HG03108 (cell line): Measurements from ENCODE around the gene UCK1.
"Not testable (repeated sequence)": the region's sequence is repeated elsewhere in the genome, so short reads cannot be mapped to it uniquely, and the experiment has no call there.

Experiments
- ATAC-seq: cut with Tn5 transposase; IDR thresholded peaks from one replicate; pipeline ENCODE4 v1.9.1; 2021; ENCODE audit warnings: moderate library complexity; ENCODE audit not compliant: unreplicated experiment

Gene UCK1

DNA sequence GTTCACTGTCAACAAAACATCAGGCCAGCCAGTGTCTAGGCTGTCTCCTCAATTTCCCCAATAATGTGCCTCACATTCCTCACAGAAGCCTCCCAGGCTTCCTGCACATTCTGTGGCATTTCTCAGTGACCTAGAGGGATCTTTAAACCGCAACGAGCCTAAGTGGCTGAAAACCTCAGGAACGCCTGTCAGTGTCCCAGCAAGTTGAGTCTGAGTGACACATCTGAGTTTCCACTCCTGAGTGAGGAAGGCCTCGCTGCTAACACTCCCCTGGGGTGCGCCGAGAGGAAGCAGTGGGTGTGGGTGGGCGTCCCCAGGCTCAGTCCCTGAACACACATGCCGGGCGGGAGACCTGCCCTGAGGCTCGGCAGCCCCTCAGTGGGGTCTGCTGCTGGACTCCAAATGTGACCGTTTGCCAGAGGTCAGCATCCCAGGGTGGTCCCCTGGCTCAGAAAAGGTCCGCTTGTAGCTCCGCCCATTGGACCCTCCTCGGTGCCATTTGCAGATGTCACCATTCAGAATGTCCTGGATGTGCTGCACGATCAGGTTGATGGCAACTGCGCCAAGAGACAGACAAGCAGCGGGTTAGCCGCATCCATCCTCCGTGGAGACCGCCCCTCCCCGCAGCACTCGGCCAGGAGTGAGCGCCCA is 6.3 kb downstream of the UCK1 start:
- ATAC-seq, result no peak

DNA sequence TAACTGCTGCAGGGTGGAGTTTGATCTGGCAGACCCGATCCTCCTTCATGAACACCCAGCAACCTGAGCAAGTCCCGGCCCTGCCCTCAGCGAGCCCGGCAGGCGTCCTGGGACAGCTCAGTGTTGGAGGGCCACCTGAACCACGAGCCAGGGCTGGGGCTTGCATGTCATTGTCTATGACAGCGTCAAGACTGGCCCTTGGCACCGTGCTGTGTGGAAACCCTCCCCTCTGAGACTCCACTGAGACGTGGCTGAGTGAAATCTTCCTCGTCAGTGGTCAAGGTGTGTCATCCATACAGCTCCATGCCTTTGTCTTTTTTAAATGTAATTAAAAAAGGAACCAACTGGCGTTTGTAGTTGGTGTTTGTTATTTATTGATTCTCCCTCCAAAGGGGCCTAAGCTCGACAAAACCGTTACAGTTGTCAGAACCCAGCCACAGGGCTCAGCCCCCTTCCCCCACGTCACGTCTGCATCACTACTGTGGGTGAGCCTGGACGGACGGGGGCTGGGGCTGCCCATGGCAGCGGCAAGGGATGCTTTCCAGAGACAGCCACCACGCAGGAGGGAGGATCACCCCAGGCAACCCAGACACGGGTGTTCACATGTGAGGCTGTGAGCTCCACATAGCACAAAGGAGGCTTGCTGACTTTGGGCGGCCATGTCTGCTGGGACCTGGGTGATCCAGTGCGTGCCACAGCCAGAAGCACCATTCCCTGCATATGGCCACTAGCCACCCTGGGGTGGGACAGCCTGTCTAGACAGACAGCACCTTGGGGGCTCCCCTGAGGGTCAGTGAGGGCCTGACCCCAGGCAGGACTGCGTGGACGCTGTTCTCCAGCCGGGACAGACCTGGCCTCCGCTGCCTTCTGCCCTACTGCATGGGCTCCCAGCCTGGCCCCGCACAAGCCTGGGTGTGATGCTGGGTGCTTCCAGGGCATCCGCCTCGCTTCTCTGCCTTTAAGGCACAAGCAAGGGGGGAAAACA is 7.3 kb downstream of the UCK1 start:
- ATAC-seq, result no peak

DNA sequence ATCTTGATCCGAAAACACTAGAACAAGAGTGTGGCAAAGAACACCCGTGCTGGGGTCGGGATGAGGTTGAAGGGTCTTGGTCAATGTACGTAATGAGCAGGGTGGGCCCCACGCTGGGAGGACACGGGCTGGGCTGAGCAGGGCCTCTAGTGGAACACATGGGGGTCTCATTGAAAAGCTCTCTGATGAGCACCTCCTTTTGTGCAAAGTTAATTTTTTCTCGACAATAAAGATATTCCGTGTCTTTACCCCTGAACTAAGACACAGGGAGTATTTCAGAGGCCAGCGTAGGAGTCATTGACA is 8.0 kb downstream of the UCK1 start:
- no peak for ATAC-seq

DNA sequence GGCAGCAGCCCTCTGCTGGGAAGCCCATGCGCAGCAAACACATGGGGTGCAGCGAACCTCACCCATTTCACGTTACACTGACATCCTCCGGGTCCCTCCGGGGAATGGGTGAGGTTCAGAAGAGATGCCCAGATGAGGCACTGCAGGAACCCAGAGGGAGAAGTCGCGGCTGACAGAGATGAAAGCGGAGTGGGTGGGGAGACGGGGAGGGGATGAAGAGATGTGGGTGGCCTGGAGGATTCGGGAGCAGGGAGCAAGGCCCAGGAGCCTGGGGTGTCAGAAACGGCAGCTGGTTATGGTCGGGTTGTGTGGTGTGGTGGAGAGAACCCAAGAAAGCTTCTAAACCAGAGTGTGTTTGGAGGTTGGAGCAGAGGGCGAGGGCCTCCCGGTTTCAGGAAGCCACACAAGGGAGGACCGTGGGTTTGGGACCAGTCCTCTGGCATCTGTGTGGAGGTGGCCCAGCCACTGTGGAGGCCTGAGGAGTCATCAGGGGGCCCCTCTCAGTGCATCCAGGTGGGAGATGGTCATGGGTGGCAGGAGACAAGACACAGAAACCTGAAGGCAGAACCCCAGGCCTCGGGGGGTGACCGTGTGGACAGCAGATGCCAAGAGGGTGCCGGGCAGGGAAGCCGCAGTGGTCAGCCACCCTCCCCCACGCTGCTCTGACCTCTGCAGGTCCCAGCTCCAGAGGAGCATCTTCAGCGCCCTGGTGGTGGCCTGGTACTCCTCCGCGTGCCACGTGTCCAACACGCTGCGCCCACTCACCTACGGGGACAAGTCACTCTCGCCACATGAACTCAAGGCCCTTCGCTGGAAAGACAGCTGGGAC is 8.6 kb downstream of the UCK1 start:
- ATAC-seq, result no peak

DNA sequence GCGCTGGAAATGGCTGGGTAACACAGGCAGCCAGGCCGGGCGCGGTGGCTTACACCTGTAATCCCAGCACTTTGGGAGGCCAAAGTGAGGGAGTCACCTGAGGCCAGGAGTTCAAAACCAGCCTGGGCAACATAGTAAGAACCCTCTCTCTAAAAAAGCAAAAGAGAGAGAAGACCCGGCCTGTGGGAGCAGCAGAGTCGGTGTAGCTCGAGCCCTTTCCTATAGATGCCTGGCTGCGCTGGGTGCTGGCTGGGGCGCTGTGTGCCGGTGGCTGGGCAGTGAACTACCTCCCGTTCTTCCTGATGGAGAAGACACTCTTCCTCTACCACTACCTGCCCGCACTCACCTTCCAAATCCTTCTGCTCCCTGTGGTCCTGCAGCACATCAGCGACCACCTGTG is 9.2 kb downstream of the UCK1 start:
- ATAC-seq, result no peak

DNA sequence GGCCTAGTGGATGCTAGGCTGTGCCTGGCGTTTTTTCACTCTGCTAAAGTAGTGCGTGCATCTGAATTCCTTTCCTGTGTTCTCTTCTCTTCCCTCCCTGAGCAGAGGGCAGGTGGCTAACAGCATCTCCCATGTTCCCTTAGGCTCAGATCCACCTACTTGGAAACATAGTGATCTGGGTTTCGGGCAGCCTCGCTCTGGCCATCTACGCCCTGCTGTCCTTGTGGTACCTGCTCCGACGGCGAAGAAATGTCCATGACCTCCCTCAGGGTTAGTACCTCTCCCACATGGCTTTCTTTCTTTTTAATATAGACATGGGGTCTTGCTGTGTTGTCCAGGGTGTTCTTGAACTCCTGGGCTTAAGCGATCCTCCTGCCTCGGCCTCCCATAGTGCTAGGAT is 9.9 kb downstream of the UCK1 start:
- ATAC-seq, result no peak

DNA sequence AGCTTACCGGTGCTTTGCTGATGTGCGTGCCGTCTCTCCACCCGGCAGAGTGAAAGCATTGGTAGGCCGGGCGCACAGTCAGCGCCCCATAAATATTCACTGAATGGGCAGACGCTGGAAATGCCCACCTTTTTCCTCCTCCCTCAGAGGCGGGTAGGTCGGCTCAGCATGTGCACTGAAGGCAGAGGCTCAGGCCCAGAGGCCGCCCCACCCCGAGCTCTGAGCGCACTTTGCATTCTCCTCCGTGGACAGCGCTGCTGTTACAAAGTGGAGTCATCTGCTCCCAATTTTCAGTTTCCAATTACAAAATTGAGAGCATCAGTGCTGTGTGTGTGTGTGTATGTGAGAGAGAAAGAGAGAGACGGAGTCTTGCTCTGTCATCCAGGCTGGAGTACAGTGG is 10.6 kb downstream of the UCK1 start:
- ATAC-seq, result no peak

DNA sequence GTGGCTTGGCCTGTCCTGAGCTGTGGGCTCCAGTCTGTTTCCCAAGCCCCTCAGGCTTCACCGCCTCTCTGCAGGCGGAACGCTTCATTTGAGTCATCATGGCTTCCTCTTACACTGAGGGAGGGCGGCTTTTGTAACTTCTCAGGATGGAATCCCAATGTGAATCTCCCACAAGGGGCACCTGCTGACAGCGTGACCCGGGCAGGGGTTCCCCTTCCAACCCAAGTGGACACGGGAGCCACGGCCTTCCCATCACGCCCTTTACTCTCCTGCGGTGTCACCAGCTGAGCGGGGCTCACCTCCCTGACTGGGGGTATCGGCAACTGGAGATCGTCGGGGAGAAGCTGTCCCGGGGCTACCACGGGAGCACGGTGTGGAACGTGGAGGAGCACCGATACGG is 12.5 kb downstream of the UCK1 start:
- no peak for ATAC-seq

DNA sequence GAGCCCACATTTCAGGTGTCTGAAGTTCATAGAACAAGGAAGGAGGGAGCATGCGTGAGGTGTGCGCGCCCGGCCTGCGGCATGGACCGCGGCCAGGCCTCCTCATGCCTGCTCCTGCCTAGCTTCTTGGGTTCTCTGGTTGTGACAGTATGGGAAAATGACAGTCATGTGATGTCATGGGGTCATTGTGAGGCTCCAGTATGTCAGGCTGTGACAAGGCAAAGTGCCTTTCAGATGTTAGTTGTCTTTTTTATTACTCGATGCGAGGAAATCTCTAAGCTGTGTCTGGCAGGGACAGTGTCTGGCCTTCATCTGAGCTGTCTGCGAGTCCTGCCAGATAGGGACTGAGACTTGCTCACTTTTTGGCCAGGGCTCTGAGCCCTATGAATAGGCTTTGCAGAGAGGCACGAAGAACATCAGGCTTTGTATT is 13.3 kb downstream of the UCK1 start:
- no peak for ATAC-seq

DNA sequence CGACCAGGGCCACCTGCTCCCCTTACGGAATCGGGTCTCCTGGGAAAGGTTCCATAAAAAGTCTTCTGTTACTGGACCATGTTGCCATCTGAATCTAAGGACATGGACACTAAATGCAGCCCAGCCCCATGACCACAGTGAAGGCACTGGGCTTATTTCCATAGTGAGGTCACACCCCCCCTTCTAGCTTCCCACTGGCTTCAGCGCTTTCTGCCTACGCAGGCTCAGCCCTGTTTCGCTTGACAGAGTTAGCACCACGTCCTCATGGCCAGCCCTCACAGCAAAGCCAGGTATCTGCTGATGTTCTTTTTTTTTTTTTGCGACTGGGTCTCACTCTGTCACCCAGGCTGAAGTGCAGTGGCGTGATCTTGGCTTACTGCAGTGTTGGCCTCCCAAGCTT is 14.1 kb downstream of the UCK1 start:
- ATAC-seq, result no peak

DNA sequence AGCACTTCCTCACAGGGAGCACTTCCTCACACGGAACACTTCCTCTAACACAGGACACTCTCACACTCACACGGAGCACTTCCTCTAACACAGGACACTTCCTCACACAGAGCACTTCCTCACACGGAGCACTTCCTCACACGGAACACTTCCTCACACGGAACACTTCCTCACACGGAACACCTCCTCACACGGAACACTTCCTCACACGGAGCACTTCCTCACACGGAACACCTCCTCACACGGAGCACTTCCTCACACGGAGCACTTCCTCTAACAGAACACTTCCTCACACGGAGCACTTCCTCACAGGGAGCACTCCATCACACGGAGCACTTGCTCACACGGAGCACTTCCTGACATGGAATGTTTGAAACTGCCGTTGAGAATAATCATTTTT is 15.0 kb downstream of the UCK1 start:
- ATAC-seq, result no peak

DNA sequence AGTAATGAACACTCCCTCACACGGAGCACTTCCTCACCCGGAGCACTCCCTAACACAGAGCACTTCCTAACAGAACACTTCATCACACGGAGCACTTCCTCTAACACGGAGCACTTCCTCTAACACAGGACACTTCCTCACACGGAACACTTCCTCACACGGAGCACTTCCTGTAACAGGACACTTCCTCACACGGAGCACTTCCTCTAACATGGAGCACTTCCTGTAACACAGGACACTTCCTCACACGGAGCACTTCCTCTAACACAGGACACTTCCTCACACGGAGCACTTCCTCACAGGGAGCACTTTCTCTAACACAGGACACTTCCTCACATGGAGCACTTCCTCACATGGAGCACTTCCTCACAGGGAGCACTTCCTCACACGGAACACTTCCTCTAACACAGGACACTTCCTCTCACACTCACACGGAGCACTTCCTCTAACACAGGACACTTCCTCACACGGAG is 15.5 kb downstream of the UCK1 start:
- not testable (repeated sequence) for ATAC-seq

DNA sequence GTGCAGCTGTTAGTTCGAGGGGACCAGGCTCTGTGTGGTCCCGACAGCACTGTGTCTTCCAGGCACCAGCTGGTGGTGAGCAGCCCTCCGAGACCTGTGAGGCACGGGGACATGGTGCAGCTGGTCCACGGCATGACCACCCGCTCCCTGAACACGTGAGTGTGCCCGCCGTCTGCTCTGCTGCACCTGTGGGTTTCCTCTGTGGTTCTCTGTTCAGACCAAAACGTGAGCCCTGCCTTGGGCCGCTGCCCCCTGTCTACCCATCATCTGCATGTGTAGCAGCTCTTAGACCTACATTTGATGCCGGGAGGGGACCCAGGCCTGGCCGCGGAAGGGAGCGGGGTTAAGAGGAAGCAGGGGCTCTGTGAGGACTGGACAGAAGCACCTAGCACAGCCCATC is 17.9 kb downstream of the UCK1 start:
- no peak for ATAC-seq

DNA sequence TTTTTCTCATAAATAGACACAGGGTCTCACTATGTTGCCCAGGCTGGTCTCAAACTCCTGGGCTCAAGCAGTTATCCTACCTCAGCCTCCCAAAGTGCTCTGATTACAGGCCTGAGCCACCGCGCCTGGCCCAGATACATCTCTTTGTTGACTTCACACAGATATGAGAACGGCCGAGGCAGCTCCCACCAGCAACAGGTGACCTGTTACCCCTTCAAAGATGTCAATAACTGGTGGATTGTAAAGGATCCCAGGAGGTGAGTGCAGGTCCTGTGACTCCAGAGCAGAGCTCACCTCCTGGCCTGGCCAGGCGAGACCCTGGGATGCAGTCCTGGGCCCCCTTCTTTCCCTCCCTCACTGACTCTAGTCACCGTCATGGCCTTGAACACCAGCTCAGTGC is 19.2 kb downstream of the UCK1 start:
- no peak for ATAC-seq

DNA sequence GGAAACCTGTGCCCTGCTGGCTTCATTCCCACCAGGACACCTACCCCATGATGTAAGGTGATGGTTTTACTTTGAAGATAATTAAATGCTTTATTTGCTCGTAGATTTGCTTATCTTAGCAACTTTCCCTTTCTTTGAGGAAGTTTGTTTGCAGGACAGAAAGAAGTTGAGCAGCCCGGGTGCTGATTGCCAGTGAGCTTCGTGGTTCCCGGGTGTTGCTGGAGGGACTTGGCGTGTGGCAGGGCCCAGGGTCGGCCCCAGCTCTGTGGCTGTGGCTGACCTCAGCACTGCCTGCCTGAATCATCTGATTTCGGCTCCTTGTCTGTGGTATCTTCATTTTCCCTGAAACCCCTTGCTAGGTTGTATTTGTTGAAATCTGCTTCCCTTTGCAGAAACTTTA is 19.6 kb downstream of the UCK1 start:
- no peak for ATAC-seq

DNA sequence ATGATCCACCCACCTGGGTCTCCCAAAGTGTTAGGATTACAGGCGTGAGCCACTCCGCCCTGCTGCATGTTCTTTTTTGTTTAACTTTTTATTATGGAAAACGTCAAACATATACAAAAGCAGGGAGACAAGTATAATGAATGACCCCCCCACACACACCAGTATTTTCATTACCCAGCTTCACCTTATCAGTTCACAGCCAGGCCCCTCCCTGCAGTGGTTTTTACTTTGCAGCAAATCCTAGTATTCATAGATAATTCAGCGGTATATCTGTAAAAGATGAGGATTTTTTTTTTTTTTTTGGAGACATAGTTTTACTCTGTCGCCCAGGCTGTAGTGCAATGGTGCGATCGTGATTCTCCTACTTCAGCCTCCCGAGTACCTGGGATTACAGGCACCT is 26.1 kb downstream of the UCK1 start:
- ATAC-seq, result no peak

DNA sequence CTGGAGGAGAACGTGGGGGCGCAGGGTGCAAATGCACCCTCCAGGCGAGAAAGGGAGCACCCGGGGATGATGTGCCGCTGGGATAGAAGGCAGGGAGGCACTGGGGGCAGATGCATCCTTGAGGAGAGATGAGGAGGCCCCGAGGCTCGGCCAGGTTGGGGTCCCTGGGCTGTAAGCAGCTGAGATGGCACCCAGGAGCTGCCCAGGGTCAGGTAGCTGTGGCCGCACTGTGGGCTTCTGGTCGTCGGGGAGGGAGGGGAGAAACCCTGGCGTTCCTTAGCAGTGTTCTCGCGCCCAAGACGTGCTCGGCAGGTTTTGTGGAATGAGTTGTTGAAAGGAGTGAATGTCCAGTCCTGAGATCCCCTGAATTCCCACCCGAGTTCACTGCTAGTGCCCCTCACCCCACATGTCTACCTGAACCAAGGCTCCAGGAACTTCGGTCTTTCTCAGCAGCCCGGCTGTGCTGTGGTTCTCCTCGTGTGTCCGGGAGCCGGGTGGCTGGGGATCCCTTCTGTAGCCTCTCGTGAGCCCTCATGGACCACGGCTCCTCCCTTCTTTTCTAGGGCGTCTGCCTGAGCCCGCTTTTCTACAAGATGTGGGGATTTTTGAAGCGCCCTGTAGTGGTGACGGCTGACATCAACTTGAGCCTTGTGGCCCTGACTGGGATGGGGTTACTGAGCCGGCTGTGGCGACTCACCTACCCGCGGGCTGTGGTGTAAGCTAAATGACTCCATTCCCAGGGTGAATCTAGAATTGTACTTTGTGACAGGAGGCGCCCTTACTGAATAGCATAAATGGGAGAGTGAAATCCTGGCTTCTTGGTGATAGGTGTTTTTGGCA is 27.2 kb downstream of the UCK1 start:
- no peak for ATAC-seq

DNA sequence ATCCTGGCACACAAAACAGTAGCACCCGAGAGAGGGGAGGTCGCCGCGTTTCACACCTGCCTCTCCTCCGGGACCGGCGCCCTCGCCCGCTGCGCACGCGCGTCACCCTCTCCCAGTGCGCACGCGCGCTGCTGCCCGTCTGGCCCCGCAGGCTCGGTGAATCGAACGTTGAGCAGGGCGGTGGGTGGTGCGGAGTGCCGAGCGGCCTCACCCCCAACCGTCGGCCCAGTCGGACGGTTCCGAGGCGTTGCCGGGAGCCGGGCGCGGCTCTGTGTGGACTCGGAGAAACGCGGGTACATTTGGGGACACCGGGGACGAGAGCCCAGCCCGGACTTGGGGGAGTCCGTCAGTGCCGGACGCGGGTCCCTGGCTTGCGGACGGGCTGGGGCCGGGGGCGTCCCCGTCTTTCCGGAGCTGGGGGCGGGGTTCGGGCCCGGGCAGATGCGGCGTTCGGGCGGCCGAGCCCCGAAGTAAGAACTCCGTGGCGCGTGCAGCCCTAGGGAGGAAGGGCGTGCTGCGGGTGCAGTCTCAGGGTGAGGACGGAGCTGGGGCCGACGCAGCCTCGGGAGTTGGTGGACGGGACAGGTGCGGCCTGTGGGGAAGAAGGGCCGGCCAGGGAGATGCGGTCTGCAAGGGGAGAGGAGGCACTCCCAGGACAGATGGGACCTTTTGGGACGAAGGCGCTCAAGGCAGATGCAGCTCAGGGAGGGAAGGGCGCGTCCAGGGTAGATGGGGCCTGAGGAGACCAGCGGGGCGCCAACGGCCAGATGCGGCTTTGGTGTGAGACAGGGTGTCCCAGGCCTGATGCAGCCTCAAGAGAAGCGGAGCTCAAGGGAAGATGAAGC is 28.1 kb downstream of the UCK1 start, which contains the start of gene POMT1:
Gene POMT1, plus strand, starts transcription at position 138 of the 845 bp plus-strand sequence. CDS start 1,301 bp downstream, outside the sequence.
- ATAC-seq, result peak; percentile 74

DNA sequence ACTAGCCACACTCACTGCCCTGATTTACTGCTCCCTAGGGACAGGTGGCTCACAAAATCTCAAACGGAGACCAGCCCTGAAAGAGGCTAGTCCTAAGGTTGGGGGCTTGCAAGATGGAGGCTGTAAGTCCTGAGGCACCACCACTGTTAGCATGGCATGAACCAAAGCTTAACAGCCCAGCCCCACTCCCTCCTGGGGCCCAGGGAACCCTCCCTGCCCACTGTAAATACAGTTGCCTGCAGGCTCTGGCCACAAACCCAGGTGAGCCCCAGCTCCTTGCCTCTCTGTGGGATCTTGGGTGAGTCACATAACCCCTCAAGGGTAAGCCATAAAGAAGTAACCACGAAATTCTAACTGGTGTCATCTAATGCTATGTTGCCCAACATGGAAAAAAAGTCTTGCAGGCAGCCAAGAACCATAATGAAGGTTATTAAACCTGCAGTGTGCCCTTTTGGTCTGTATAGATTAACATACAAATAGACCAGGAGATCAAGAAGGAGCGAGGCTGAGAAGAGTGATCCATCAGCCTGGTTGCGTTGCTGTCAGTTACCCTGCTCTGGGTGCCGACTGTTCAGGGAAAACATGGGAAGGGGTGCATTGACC is 30.0 kb downstream of the UCK1 start:
- no peak for ATAC-seq
